Measurements from ENCODE around the gene COL4A1.

COL4A1 gene

DNA sequence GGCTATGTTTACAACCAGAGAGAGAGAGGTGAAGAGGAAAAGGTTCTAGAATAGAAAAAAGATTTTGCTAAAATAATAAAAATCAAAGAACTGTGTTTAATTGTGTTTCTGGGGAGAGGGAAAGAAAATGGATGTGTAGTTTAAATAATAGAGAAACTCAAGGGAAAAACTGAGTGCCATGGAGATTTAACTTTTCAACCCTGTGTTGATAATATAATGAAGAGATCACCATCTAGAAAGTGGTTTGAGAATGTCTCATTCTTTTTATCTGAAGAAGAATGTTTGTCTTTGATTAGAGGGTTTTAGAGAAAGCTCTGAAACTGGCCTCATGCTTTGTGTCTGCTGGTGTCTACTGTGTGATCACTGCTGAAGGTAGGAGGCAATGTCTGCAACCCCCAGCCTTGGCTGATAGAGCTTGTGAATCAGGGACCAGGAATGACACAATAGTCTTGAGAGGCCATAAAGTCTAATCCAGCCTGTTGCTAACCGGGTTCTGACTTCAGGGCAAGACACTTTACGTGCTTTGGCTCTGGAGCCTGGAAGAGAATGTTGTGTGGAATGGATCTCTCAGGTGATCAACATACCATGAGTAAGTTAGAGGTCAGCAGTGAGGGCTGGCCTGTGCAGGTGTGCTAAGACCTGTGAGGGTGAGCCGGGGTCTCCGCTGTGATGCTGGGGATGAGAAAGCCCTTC is 5.5 kb upstream of the COL4A1 start:
- TF ChIP-seq, protein P1, sequence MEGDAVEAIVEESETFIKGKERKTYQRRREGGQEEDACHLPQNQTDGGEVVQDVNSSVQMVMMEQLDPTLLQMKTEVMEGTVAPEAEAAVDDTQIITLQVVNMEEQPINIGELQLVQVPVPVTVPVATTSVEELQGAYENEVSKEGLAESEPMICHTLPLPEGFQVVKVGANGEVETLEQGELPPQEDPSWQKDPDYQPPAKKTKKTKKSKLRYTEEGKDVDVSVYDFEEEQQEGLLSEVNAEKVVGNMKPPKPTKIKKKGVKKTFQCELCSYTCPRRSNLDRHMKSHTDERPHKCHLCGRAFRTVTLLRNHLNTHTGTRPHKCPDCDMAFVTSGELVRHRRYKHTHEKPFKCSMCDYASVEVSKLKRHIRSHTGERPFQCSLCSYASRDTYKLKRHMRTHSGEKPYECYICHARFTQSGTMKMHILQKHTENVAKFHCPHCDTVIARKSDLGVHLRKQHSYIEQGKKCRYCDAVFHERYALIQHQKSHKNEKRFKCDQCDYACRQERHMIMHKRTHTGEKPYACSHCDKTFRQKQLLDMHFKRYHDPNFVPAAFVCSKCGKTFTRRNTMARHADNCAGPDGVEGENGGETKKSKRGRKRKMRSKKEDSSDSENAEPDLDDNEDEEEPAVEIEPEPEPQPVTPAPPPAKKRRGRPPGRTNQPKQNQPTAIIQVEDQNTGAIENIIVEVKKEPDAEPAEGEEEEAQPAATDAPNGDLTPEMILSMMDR (IDR thresholded peaks at IDR 0.05; ENCODE audit: low read depth, low read length) = peak; percentile 7
- no peak for DNase-seq (ENCODE audit: extremely low read depth, low read depth)

DNA sequence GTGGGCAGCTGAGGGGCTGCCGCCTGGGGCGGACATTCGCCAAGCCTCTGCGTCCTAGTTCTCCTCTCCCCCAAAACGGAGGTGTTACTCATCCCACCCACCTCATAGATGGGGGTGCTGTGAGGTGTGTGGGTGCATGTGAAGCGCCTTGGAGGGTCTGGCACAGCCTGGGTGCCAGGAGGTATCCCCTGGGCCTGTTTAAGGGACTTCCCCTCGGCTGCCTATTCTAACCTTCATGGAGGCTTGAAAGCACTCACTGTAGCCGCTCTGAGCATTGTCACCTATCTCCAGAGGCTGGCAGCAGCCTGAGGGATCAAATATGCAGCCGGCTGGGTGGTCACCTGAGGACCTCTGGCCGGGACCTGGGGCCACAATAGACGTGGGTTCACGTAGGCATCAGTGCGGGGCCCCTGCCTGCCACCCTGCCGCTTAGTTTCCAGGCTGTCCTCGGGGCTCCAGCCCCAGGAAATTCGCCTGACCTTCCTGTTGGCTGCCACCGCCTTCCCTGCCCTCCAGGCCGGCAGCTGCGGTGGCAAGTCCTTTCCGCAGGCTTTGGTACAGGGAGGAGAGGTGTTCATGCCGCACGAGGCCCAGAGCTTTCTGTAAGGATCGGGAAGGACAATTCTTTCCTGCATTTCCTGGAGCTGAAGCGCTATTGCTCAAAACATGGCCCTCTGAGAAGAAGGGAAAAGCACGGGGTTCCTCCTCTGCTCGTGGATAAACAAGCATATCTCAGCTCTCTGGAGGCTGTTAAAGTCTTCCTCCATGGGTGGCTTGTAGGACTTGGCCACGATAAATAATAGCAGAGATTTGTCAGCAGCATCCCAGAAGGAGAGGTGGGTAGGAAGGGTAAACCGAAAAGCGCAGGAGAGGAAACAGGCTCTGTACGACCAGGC is 4.7 kb upstream of the COL4A1 start:
- no peak for DNase-seq (ENCODE audit: extremely low read depth, low read depth)
- TF ChIP-seq, protein P1 (IDR thresholded peaks at IDR 0.05; ENCODE audit: low read depth, low read length) = no peak

DNA sequence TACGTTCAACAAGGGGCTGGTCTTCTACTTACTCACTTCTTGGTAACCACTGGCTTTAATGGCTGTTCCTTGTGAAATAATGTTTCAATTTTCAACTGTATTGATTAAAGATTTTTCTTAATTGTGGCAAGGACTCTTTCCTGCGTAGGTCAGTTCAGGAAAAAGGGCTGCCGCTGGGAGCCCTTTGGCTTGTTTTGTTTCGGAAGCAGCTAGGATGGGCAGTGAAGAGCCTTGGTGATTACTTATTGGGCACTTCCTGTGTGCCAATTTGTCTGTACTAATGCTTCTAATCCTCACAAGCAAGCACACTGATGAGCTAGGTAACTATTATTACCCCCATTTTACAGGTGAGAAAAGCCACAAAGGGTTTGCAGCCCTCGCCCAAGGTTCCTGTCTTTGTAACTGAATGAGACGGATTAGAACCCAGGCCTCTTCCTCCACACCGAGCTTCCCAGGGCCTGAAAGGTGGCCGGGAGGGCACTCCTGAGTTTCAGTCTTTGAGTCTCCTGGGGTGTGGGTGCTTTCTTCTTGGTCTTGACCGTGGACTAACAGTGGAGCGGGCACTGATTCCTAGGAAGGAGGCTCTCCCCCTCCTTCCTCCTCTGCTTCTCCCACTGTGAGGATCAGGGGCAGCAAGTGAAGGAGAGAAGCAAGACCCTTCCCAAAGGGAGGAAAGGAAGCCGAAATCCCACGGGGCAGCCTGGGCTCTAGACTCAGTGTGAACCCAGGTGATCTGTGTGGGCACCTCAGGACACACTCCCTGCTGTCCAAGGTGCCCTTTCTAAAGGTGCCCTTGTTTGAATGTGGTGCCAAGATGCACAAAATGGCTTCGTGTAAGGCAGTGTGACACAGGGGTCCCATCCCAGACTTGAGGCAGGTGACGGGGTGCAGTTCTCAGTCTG is 3.8 kb upstream of the COL4A1 start:
- TF ChIP-seq, protein P1 (IDR thresholded peaks at IDR 0.05; ENCODE audit: low read depth, low read length) = no peak
- DNase-seq (ENCODE audit: extremely low read depth, low read depth) = no peak

DNA sequence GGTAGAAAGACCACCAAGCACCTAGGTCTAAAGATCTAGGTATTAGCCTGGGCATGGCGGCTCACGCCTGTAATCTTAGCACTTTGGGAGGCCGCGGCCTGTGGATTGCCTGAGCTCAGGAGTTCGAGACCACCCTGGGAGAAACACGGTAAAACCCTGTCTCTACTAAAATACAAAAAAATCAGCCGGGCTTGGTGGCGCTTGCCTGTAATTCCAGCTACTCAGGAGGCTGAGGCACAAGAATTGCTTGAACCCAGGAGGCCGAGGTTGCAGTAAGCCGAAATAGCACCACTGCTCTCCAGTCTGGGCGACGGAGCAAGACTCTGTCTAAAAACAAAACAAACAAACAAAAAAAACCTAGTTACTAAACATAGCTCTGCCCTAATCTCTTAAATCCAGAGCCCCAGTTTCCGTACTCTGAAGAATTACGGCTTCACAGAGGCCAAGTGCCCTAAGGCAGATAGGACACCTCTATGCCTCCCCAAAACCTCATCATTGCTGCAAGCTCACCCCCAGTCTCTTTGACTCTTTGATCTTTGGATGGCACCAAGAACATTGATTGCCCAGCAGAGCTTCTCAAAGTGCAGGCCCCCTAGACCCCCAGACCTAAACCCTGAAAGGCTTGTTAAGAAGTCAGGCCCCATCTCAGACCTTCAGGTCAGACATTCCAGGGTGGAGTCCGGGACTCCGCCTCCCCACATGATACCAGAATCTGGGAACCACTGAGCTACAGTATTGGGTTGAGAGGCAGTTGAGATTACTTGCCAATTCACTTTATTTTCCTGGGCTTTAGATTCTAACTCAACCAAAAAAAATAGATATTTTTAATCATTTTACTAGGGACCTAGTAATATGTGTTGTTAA is 2.9 kb upstream of the COL4A1 start:
- TF ChIP-seq, protein P1 (IDR thresholded peaks at IDR 0.05; ENCODE audit: low read depth, low read length) = no peak
- no peak for DNase-seq (ENCODE audit: extremely low read depth, low read depth)

DNA sequence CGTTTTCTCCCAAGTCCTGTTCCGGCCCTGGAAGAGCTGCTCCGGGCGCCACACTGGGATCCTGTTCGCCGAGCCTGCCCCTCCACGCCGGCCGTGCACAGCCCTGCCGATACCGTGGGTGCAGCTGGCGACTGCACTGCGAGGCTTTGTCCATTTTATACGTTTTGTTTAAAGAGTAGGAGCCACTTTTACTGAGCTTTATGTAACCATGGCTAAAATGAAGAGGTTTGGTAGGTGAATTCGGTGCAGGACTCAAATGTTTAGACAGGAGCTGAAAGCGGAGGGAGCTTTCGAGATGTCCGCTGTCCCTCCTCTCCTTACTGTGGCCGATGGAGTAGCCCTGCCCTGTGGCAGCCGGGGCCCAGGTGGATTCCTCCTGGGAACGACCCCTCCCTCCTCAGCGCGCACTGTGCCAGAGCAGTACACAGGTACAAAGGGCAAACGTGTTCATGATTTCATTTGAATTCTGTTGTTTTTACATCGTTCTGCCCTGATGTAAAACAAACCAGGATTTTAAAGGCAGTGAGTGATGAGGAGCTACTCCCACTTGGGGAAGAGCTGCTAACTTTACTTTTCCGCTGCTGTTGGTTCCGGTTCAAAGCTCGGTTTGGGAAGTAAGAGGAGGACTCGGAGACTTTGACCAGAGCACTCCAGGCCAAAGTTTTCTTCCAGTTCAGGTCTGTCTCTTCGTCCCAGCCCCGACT is 1.9 kb upstream of the COL4A1 start:
- DNase-seq (ENCODE audit: extremely low read depth, low read depth) = no peak
- TF ChIP-seq, protein P1 (IDR thresholded peaks at IDR 0.05; ENCODE audit: low read depth, low read length) = no peak
